H1 (cell line): ENCODE data around the gene IL17D.

ENCODE experiments used
- ATF3 ChIP-seq: IDR thresholded peaks from 2 replicates; pipeline ENCODE4 v1.6.1; 2011; ENCODE audit warnings: low read depth, mild to moderate bottlenecking, low read length; ENCODE audit not compliant: insufficient read depth
- BRCA1 ChIP-seq: IDR thresholded peaks from 2 replicates; pipeline ENCODE4 v1.6.1; 2012; ENCODE audit warnings: low read depth, low read length, improper control_type of control experiment
- CEBPB ChIP-seq: IDR thresholded peaks from 2 replicates; pipeline ENCODE4 v1.6.1; 2012; ENCODE audit warnings: low read depth, low read length
- CHD2 ChIP-seq: IDR thresholded peaks from 2 replicates; pipeline ENCODE4 v1.6.1; 2012; ENCODE audit warnings: low read length, improper control_type of control experiment
- EP300 ChIP-seq, 2 experiments: IDR thresholded peaks; 1 replicate in 1 of 2; 2 replicates in 1 of 2; pipeline ENCODE4 v1.6.1; 2011 to 2012; ENCODE audit warnings: low read depth in 2 of 2, low read length in 2 of 2, mild to moderate bottlenecking in 2 of 2, borderline replicate concordance in 1 of 2, inconsistent platforms in 1 of 2, moderate library complexity in 1 of 2
- GABPA ChIP-seq: IDR thresholded peaks from 2 replicates; pipeline ENCODE4 v1.6.1; 2011; ENCODE audit warnings: mild to moderate bottlenecking, low read length, moderate library complexity, borderline replicate concordance; ENCODE audit not compliant: insufficient read depth
- POLR2A ChIP-seq, 2 experiments: IDR thresholded peaks; 1 replicate in 1 of 2; 2 replicates in 1 of 2; pipeline ENCODE4 v1.6.1; 2011; ENCODE audit warnings: low read depth in 2 of 2, low read length in 2 of 2, mild to moderate bottlenecking in 2 of 2; ENCODE audit errors: control extremely low read depth in 1 of 2
- POU5F1 ChIP-seq: IDR thresholded peaks from 2 replicates; pipeline ENCODE4 v1.6.1; 2011; ENCODE audit warnings: low read depth, mild to moderate bottlenecking, low read length, moderate library complexity
- SP1 ChIP-seq: IDR thresholded peaks from 2 replicates; pipeline ENCODE4 v1.6.1; 2011; ENCODE audit warnings: low read depth, low read length
- TAF1 ChIP-seq: IDR thresholded peaks from 2 replicates; pipeline ENCODE4 v1.6.1; 2011; ENCODE audit warnings: mild to moderate bottlenecking, low read depth, low read length
- ZNF274 ChIP-seq: IDR thresholded peaks from 2 replicates; pipeline ENCODE4 v1.7.0; 2012; ENCODE audit warnings: low read length, borderline replicate concordance; ENCODE audit errors: extremely low read depth
- TF ChIP-seq, protein P1 (sequence below), 3 experiments: IDR thresholded peaks; 1 replicate in 2 of 3; 2 replicates in 1 of 3; pipeline versions ENCODE4 v1.5.1 to v1.6.1; 2011; ENCODE audit warnings: low read length in 3 of 3, mild to moderate bottlenecking in 3 of 3, inconsistent platforms in 2 of 3, low read depth in 1 of 3, moderate library complexity in 1 of 3; ENCODE audit not compliant: insufficient read depth in 1 of 3; ENCODE audit errors: control extremely low read depth in 1 of 3

GRCh38 chr13:20686863-20687579 is 16.5 kb upstream of the IL17D start:
- TF ChIP-seq, protein P1, sequence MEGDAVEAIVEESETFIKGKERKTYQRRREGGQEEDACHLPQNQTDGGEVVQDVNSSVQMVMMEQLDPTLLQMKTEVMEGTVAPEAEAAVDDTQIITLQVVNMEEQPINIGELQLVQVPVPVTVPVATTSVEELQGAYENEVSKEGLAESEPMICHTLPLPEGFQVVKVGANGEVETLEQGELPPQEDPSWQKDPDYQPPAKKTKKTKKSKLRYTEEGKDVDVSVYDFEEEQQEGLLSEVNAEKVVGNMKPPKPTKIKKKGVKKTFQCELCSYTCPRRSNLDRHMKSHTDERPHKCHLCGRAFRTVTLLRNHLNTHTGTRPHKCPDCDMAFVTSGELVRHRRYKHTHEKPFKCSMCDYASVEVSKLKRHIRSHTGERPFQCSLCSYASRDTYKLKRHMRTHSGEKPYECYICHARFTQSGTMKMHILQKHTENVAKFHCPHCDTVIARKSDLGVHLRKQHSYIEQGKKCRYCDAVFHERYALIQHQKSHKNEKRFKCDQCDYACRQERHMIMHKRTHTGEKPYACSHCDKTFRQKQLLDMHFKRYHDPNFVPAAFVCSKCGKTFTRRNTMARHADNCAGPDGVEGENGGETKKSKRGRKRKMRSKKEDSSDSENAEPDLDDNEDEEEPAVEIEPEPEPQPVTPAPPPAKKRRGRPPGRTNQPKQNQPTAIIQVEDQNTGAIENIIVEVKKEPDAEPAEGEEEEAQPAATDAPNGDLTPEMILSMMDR (IDR thresholded peaks at IDR 0.05; ENCODE audit: control extremely low read depth in 1 of 3, insufficient read depth in 1 of 3, low read depth in 1 of 3, low read length in 3 of 3): no peak
- no peak for TF ChIP-seq EP300 (IDR thresholded peaks at IDR 0.05; ENCODE audit: borderline replicate concordance in 1 of 2, low read depth in 2 of 2, low read length in 2 of 2)
- TF ChIP-seq GABPA: no peak
- no peak for TF ChIP-seq CEBPB
- TF ChIP-seq POLR2A (IDR thresholded peaks at IDR 0.05; ENCODE audit: control extremely low read depth in 1 of 2, low read depth in 2 of 2, low read length in 2 of 2): no peak
- no peak for TF ChIP-seq POU5F1
- no peak for TF ChIP-seq SP1
- no peak for TF ChIP-seq ZNF274
- TF ChIP-seq BRCA1: no peak
- no peak for TF ChIP-seq TAF1
- no peak for TF ChIP-seq CHD2
- no peak for TF ChIP-seq ATF3
